HG02852 (cell line): ENCODE results near the gene DPYSL5.
"Not testable (repeated sequence)": the region's sequence is repeated elsewhere in the genome, so short reads cannot be mapped to it uniquely, and the experiment has no call there.

Source experiments
- ATAC-seq: cut with Tn5 transposase; IDR thresholded peaks from one replicate; pipeline ENCODE4 v1.9.1; 2021; ENCODE audit warnings: mild to moderate bottlenecking, moderate library complexity; ENCODE audit not compliant: unreplicated experiment

Gene DPYSL5

GRCh38 chr2:26847655-26848335 lies at the start of gene DPYSL5:
Gene DPYSL5, plus strand, starts transcription at chr2:26848132. Its CDS starts 50,368 bp downstream, at chr2:26898500.
- no peak for ATAC-seq

GRCh38 chr2:26801328-26801727 lies 46.6 kb upstream of the DPYSL5 start:
- ATAC-seq = no peak

DNA sequence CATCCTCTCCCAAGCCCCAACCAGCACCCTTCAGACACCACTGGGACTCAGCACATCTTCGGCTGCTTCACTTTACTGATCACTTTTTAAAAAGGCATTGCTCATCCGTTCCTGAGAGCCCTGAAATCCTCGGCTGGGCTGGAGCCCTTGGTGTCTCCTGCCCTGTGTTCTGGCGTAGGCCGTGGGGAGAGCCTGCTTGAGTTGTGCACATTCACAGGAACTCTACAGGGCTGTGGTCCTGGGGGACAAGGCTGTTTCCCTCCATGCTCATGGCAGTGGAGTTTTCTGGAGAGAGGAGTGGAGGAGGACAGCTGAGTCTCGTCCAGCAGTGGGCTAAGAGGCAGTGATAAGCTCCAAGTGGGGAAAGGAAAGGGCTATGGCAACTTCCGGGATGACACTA lies 46.1 kb upstream of the DPYSL5 start:
- no peak for ATAC-seq

- ATAC-seq = no peak
These were observed 42.7 kb upstream of the DPYSL5 start for GRCh38 chr2:26805241-26805676.

- ATAC-seq = no peak
These were observed 40.0 kb upstream of the DPYSL5 start for GRCh38 chr2:26807788-26808460.

DNA sequence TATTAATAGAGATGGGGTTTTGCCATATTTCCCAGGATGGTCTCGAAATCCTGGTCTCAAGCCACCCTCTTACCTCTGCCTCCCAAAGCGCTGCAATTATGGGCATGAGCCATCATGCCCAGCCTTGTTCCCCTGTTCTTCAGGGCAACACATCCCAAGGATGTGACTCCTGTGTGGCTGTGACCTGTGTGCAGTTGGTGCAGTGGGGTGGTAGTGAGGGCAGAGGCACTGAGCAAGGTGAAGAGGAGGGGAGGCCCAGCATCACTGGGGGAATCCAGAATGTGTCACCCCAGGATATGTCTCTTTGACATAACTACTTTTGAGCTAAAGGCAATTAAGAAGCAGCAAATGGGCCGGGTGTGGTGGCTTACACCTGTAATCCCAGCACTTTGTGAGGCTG lies 38.7 kb upstream of the DPYSL5 start:
- no peak for ATAC-seq

GRCh38 chr2:26809876-26810577 lies 37.9 kb upstream of the DPYSL5 start:
- ATAC-seq = no peak

DNA sequence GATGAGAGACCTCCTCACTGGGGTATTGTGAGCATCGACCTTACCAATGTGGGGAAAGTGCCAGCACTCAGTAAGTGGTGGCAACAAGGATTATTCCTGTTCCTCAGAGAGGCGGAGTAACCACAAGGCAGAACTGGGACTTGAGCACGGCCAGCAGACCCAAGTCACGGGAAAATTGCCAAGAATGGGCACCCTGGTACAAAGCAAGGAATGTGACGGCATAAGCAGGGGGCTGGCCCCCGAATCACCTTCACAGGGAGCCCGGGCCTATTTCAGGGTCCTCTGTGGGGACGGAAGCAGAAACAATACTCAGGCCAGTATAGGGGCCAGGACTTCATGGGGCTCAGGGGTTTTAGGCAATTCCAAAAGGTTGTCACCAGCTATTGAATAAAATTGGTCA lies 36.7 kb upstream of the DPYSL5 start:
- no peak for ATAC-seq

DNA sequence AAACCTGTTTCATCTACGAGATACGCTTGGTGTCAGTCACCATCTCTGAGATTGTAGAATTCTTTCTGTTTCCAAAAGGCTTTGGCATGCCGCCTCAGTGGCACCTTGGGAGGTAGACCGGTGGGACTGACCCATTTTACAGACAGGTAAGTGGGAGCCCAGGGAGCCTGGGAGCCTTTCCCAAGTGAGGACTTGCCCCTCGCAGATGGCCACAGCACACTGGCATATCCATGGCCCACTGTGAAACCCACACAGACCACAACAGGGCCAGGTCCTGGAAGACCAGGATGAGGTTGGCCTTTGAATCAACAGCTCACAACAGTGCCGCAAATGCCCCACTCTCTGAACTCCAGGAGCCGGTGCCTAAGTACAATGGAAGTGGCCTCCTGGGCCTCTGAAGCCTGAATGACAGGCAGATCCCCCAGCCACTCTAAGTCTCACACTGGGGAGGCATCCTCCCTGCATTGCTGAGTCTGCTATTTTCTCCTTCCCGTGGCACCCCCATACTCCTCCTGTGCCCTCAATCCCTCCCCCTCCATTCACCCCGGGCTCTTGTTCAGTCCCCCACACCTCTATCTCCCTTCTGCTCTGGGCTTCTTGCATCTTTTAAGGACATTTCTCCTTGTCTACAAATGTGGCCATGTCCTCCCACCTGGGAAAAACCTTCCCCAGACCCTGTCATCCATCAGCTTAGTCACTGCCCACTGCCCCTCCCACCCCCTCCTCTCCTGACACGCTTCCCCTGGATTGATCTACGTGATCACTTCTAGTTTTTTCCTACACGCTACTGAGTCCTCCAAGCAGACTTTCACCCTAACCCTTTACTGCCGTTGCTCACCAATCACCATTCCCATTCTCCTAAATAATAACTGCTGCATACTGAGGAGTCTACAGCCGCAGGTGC lies 35.9 kb upstream of the DPYSL5 start:
- ATAC-seq = no peak

DNA sequence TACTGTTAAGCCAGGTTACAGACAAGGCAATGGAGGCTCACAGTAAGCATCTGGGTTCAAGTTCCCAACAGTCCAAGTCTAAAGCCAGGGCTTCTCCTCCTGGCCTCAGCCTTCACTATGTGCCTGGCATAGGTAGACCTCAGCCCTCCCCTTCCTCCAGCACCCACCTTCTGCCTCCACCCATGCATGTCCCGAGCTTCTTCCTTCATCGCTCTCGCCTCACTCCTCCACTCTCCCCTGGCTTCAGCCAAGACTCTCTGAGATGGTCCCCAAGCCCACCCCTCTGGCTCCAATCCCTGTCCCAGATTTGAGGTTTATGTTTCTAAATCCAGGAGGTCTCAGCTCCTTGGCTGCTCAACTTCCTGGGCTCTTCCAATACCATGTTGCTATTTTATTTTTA lies 35.2 kb upstream of the DPYSL5 start:
- no peak for ATAC-seq

DNA sequence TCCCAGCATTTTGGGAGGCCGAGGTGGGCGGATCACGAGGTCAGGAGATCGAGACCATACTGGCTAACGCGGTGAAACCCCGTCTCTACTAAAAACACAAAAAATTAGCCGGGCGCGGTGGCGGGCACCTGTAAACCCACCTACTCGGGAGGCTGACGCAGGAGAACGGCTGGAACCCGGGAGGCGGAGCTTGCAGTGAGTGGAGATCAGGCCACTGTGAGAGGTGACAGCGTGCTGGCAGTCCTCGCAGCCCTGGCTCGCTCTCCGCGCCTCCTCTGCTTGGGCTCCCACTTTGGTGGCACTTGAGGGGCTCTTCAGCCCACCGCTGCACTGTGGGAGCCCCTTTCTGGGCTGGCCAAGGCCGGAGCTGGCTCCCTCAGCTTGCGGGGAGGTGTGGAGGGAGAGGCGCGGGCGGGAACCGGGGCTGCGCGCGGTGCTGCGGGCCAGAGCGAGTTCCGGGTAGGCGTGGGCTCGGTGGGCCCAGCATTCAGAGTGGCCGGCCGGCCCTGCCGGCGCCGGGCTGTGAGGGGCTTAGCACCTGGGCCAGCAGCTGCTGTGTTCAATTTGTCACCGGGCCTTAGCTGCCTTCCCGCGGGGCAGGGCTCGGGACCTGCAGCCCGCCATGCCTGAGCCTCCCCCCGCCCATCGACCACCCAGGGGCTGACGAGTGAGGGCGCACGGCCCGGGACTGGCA lies 33.7 kb upstream of the DPYSL5 start:
- ATAC-seq = not testable (repeated sequence)

- no peak for ATAC-seq
These were observed 31.0 kb upstream of the DPYSL5 start for GRCh38 chr2:26816893-26817292.

- ATAC-seq = no peak
These were observed 29.7 kb upstream of the DPYSL5 start for GRCh38 chr2:26818255-26818654.

DNA sequence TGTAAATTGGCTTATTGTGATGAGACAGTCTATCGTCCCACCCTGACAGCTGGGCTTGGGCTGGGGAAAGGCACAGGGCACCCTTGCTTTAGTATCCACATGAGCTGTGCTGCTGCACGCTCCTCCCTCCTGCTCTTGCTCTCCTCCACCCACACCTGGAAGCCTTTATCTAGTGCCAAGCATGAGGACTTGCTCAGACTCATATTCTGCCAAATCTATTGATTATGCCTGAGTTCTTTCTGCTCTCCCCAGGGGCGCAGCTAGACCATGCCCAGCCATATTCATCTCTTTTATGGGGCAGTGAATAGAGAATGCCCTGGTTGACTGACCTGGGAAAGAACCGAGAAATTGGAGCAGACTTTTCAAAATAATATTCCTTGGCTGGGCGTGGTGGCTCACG lies 29.0 kb upstream of the DPYSL5 start:
- ATAC-seq = no peak

- ATAC-seq = no peak
These were observed 27.0 kb upstream of the DPYSL5 start for GRCh38 chr2:26820932-26821331.

GRCh38 chr2:26822877-26823276 lies 25.1 kb upstream of the DPYSL5 start:
- ATAC-seq = no peak

DNA sequence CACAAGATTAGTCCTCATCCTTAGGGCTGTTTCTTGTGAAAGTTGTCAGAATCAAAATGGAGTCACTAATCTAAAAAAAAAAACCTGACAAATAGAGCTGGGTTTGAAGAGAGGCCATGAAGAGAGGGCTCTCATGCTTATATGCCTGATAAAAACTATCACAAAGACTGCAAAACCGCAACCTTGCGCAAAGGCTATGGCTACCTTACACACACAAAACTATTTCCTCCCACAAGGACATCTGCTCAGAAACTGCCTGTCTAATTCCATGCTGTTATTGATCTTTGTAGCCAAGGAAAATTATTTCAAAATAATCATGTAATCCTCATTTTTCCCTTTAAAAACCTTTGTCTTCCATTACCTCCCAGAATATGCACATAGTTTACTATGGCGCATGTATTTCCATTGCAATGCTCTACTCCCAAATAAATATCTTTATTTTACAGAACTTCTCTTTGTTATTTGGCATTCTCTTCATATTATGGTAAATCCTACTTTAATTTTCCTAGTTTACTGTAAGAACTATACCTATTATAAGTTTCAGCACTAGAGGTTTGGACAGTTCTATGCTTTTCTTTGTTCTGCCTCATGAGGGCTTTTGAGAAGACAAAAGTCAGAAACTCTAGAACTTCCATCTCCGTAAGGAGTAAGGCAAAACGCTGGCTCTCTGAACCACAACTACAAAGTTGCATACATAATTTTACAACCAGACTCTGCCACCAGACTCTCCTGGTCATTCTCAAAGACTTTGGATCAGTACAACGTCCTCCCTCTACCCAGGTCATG lies 9.6 kb upstream of the DPYSL5 start:
- ATAC-seq = no peak

- no peak for ATAC-seq
These were observed 6.9 kb upstream of the DPYSL5 start for GRCh38 chr2:26840937-26841610.

DNA sequence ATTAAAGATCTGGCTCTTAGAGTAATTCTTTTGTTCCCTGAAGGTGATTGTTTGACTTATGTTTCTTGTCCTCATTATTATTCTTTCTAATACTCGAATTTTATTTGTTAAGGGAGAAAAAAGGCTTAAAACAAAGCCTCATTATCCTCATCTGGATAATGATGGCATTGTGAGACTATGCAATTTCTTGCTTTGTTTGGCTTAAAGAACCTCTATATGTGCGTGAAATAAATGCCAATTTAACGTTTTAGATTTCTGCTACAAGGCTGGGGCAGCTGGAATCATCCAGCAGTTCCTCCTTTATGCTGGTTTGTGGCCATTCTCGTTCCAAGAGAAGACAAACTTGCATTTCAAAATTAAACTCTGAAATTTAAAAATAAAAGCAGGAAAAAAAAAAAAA lies 4.9 kb upstream of the DPYSL5 start:
- no peak for ATAC-seq
